ENCODE results near the gene GDF7. TPM values are rescaled to one million over a fixed set of nuclear protein-coding genes. Genes with fewer than 3 reads are reported as not detected.

The GDF7 gene
- total RNA-seq, 1 donor from 2014 or later, result 11.0 TPM

- DNase-seq (ENCODE audit: low spot score), result no peak
These were observed 37.8 kb upstream of the GDF7 start for GRCh38 chr2:20629181-20629580.

DNA sequence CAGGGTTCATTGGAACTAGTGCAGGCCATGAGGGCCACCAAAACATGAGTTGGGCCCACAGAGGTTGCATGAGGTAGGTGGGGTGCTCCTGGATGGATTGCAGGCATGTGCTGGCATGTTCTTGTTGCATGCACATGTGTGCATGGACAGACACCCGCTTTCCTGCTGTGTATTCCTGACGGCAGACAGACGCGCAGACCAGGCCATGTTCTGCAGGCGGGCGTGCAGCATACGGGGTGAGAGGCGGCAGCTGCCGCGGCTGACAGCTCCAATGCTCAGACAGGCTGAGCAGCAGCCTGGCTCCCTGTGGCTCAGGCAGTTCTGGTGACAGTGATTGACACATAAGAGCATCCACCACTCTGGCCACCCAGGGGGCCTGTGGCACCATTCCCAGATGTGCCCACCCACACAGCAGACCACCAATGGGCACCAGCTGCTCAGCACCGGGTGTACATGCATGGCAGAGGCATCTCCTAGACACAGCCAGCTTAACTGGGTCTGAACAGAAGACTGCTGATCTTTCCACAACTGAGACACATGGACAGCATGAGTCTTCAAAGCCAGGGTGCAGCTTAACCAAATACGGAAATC lies 37.3 kb upstream of the GDF7 start:
- no peak for DNase-seq (ENCODE audit: low spot score)

- DNase-seq (ENCODE audit: low spot score), result no peak
These were observed 36.0 kb upstream of the GDF7 start for GRCh38 chr2:20630967-20631366.

DNA sequence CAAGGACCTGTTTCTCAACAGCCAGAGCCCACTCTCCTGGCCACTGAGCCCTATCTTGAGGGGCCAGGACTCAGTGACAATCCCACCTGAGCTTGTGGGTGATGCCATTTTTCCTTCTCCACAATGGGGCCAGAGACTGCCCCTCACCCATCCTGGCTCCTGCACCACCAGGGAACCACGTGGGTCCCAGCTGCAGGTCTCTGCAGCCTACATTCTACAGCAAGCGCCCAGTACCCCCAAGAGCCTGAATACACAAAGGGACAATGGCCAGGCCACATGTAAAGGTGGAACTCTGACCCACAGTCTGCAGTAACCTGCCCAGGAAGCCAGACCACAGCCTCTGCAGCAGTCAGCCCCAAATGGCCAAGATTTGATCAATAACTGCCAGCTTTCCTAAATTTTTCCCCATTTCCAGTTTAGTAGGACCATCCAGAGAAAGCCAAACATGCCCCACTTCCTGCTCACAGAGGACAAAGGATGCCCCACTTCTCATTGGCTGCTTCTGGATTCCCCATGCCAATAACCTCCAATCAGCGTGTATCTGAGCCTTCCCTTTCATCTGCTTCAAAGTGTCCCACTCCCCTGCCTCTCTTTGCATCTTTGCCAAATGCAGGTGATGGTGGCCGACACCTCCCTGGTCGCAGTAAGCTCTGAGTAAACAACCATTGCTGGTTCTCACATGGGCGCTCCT lies 35.2 kb upstream of the GDF7 start:
- no peak for DNase-seq (ENCODE audit: low spot score)

- no peak for DNase-seq (ENCODE audit: low spot score)
These were observed 34.4 kb upstream of the GDF7 start for GRCh38 chr2:20632446-20632990.

DNA sequence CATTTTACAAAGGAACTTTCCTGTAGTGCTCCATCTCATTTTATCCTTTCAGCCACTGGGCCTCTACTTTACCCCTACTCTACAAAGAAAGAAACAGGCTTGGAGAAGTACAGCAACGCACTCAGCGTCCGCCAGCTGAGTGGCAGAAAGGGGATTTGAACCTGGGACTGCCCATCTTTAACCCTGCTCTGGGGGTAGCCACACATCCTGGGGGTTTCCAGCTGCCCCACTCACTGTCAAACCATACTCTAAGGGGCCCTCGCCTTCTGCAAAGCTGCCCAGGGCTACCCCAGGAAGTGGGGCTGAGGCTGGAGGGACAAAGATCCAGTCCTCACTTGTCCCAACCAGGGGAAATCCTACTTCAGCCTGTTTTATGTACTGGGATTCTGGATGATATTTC lies 33.9 kb upstream of the GDF7 start:
- no peak for DNase-seq (ENCODE audit: low spot score)

GRCh38 chr2:20633794-20634506 lies 33.0 kb upstream of the GDF7 start:
- DNase-seq (ENCODE audit: low spot score), result peak; percentile 75

DNA sequence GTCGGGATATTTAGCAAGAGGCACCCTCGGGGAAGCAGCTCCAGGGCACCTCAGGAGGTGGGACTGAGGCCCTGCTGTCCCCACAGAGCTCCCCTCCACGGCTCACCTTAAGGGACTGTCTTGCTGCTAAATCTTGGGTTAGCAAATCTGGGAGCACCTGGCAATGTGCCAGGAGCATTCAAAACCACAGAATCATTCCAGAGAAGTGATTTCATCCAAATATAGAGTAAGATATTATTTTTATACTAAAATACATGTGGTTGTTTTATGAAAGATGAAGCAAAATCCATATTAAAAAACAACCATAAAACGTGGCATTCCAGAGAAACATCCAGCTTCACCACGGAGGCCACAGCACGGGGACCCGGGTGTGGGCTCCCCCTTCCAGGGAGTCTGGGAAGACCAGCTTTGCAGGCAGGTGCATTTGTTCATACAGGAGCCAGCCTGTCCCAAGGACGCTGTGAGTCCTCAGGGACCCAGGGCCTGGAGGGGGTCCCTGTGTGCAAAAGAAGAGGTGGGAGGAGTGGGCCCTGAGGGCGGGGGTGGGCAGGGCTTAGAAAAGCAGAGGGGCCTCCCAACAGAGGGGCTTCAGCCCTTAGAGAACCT lies 32.3 kb upstream of the GDF7 start:
- DNase-seq (ENCODE audit: low spot score), result no peak

GRCh38 chr2:20635113-20635510 lies 31.8 kb upstream of the GDF7 start:
- no peak for DNase-seq (ENCODE audit: low spot score)

GRCh38 chr2:20635675-20636584 lies 31.0 kb upstream of the GDF7 start:
- DNase-seq (ENCODE audit: low spot score), result peak; percentile 92

DNA sequence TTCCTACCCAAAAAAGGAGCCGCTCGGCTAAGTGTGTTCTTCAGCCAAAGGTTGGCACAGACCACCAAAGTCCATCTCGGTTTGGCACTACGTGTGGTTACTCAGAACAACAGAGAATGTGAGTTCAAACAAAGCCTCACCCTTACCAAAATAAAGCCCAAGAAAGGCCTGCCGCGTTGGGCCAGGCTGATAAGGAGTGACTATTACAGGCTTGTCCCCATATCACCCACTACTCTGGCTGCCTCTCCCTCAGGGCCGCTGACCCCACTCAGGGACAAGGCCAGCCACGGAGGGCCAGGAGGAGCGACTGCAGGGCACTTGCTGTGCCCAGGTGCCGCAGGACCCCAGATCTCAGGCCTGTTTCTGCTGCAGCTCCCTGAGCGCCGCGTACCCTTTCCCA lies 29.8 kb upstream of the GDF7 start:
- peak; percentile 69 for DNase-seq (ENCODE audit: low spot score)

DNA sequence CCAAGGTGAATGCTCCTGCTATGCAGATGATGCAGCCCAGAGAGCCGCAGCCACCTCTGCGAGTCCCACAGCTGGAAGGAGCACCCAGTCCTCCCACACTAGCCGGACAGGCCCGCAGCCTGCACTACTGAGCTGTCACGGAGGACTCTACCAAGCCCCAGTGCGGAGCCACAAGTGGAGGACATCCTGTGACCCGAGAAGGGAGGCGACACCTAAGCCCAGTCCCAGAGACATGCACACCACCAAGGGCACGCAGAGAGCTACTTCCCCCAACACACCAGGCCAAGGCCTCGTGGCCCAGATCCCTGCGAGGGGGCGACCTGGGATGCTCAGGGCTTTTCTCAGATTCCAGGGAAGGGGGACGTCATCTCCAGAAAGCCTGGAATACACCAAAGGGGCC lies 28.9 kb upstream of the GDF7 start:
- no peak for DNase-seq (ENCODE audit: low spot score)

DNA sequence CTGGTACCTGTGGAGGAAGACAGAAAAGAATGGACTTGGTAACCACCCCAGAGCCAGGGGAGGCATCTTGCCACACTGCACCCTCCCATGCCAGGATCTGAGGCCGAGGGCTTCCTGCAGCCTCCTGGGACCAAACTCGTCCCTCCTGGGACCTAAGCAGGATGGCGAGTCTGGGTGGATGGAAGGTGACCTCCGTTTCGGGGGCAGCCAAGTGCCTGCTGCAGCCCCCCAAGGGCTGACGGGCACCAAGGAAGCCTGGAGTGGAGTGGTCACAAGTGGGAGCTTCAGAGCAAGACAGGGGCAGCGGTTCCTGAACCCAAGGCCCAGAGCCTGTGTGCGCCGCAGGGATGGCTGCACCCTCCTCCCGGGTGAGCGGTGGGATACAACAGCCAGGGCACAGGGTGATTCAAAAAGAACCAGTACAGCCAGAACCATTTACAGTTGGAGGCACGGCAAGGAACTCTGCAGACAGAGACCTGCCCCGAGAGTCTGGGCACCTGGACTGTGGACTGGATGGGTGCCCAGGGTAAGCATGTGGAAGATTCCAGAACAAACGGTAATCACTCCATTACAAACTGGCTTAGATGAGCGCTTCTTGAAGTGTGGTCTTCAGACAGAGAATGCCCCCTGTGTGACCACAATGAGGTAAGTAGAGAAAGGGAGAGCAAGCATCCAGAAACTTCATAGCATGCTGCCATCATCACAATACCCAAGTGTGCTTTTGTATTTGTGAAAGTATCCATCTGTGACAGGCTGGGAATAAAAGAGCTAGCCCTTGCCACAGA lies 28.1 kb upstream of the GDF7 start:
- no peak for DNase-seq (ENCODE audit: low spot score)

DNA sequence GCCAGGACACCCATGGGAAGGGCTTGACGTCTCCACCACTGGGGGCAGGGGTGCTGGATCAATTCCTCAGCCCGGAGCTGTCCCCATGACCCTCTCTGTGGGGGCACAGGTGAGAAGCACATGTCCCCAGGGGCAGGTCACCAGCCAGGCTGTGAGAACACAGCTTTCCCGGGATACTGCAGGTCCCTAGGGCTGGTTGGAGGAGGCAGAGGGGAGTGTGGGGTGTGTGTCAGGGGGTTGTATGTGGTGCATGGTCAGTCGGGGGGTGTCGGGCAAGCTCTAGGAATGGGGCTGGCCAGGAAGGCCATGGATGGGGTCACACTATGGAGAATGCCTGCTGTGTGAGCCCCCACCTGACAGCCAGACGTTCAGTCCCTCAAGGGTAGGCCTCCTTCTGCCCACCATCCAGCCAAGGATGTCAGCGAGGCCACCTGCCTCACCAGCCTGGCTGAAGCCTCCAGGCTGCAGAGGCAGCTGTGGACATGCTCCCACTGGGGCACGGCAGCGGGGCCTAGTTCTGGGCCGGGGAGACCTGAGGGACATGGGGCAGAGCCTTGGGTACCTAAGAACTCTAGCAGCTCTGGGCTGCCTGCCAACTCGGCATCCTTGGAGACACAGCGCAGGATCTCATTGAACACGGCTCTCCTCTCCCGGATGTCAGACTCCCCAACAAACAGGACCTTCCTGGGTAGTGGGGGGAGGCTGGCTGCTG lies 26.4 kb upstream of the GDF7 start:
- no peak for DNase-seq (ENCODE audit: low spot score)

DNA sequence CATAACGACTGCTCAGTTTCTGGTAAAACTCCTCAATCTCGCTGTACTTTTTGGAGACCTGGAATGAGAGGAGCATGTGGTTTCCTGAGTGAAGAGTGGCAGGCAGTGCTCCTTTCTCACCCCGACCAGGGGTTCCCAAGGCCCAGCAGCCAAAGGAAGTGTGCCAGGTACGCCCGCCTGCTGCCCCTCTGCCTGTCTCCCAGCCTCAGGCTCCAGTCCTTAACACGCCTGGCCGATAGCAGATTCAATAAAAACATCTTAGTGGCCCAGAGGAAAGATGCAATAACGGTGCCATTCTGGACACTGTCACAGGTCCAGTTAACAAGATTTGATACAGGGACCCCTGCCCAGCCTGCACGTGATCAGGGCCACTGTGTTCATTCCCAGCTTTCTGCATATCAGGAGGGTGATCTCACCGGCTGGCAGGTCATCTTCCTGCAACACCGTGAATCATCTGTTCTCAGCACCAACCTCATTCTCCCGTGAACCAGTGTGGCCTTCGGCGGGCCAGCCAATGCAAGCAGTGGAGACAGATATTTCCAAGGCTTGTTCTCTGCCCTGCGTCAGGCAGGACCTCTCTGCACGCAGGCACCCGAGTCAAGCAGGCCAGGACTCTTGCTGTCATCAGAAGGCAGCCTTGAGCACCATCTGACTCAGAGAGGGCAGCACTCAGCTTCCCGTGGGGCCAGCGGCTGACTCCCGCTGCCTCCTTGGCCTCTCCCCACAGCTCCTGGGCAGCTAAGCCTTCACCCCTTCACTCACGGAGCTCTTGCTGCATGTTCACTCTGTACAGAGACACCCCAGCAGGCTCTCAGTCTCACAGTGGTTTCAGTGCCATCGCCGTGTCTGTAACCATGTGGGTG lies 25.6 kb upstream of the GDF7 start:
- DNase-seq (ENCODE audit: low spot score), result no peak

DNA sequence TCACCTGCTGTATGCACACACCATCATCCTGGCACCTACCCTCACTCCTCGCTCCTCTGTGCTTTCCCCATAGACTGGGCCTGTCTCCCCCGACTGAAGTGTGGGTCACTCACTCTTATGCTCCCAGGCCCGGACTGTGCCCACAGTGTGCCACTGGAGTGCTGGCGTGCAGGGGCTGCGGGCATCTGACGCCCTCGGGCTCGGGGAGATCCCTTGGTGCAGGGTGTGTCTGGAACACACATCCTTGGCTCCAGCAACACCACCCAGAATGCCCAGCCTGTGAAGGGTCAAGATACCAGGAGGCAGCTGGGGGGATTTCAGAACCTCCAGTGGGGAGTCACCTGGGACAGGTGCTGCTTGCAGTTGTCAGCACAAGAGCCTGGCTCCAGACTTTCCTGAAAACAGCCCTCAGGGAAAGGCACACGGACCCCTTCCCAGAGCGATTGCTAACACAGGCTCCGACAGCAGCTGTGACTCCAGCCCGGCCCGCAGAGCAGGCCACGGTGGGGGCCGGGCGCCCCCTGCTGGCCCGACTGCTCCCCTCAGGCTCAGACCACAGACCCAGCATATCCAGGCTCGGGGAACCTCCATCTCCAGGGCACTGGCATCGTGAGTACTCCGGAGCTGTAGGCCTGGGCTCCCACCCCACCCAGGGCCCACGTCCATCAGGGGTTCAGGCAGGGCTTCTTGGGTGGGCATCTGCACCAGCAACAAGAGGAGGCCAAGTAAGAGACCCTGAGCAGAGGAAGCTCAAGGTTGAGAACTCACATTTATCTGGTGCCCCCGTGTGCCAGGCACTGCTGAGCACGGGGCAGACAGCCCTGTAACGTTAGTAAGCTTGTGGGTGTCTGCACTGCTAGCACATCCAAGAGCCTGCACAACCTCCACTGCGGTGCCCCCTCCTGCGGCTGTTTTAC lies 24.6 kb upstream of the GDF7 start:
- peak; percentile 84 for DNase-seq (ENCODE audit: low spot score)

DNA sequence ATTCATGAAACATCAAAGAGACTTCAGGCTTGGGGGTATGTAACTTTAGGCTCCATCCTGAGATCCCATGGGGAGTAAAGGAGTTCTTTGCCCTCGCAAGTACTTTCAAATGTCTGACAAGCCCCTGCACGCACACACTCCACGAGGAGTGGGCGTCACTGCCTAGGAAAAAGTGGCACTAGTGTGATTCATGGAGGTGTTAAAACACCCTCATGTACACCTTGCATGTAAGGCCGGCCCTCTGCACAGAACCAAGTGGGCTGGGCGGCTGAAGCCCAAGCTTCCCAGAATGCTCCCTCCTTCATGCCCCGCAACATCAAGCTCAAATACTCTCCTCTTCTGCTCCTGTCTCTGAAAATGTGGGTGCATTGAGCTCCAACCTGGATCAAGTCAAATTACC lies 23.9 kb upstream of the GDF7 start:
- no peak for DNase-seq (ENCODE audit: low spot score)

DNA sequence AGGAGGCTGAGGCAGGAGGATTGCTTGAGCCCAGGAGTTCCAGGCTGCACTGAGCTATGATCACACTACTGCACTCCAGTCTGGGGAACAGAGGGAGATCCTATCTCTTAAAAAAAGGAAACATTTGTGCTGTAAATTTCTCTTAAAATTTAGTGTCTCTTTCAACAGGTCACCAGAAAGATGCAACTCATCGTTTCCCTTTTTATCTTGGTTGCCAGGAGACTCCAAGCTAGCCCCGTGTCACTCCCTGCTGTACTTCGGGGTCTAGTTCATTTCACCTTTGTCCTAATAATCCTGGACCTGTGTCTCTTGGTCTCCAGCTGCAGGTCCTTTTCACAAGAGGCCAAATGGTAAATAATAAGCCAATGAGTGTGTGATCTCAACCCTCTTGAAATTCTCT lies 23.1 kb upstream of the GDF7 start:
- DNase-seq (ENCODE audit: low spot score), result no peak
